Measurements from ENCODE around the gene ATG2B.

The ATG2B gene

DNA sequence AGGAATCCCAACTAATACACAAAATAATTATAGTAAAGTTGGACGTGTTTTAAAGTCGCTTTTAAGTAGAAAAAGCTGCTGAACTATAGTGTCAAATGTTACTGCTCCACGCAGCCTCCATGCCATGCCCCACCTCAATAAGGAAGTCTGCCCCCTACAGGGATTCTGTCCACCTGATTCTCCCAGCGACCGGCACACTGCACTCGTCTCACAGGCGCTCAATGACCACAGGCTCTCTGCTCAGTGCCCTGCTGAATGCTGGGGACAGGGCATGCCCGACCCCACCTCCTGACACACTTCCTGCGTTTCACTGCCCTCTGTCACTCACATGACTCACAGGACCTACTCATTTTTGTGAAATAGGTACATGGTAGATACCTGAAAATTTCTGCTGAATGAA, 58.2 kb downstream of the ATG2B start:
- no peak for DNase-seq

DNA sequence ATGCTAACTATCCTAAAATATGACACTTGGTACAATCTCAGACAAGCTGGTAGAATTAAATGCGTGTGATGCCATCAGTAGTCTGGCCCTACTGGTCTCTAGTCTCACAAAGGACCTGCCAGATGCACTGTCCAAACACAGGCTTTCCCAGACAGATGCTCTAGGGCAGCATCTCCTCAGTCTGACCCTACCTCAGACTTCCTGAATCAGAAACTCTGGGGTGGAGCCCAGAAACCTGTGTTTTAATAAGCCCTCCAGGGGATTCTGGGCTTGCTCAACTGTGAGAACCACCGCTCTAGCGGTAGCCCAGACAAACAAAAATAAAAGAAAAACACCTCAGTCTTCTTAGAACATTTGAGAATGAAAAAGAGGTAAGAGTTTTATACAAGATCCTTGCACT, 59.2 kb downstream of the ATG2B start:
- no peak for DNase-seq

- DNase-seq = no peak
Measured at GRCh38 chr14:96299441-96299840, 63.7 kb downstream of the ATG2B start.

GRCh38 chr14:96297997-96298515, 65.1 kb downstream of the ATG2B start:
- no peak for DNase-seq

- DNase-seq = no peak
Measured at GRCh38 chr14:96297000-96297399, 66.1 kb downstream of the ATG2B start.

DNA sequence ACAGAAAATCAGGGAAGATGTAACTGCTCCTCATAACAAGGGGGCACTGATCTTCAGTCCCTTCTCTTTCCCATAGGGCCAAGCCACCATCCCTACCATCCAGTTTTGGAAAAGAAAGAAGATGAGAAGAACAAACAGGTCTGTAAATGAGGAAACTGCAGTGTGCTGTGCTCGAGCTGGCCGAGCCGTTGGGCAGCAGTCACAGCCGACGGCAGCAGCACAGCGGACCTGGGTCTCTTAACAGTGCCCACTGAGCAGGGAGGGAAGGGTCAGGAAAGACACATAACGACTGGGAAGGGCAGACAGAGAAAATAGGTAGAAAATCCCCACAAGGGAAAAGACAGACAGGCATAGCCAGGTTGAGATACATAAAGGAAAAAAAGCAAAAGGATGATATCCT, 68.9 kb downstream of the ATG2B start:
- DNase-seq = no peak

DNA sequence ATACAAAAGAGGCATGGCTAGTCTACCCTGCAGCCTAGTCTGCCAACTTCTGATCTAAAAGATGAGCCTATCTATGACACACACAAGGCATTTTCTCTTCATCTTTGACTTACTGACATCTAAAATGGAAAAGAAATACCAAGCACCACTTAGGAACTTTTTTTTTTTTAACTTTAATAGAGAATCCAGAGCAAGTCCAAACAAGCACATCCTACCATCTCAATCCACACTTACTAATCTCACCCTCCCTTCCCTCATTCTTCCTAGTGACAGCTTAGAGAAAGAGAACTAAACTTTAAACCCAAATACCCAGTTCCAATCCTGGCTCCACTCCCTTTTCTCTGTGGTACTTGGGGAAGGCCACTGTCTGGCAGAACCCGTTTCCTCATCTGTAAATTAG, 75.3 kb downstream of the ATG2B start:
- DNase-seq = no peak

DNA sequence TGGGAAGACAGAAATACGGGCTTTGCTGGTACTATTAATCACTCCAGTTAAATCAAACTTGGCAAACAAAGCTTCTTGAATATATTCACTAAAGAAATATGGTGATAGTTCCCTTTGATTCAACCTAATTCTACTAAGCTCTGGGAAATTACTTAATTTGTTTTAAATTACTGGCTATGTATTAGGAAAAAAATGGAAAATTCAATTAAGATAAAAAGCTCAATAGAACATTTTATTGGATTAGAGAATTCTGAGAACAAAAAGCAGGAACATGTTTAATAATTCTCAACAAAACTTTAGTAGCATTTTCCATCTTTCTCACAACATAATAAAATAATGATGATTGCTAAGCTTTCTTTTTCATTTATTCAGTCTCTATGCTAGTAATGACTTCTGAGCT, 76.9 kb downstream of the ATG2B start:
- DNase-seq = no peak

DNA sequence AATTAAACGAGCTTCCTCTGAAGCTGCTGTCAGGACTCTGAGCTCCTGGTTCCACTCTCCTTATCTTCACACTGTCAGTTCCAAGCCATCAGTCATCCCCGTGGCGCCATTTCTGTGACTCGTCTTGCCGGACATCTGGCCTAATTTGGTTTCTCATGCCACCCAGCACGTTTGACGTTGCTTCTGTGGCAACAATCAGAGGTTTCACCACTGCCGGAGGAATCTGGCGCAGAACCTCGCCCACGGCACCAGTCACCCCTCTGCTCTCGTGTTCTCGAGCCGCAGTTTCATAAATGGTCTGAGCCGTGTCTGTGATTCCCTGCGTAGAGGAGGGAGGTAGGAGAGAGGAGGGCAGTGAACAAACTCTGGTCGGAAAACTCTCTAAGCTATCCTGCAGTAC, 77.5 kb downstream of the ATG2B start:
- DNase-seq = no peak

DNA sequence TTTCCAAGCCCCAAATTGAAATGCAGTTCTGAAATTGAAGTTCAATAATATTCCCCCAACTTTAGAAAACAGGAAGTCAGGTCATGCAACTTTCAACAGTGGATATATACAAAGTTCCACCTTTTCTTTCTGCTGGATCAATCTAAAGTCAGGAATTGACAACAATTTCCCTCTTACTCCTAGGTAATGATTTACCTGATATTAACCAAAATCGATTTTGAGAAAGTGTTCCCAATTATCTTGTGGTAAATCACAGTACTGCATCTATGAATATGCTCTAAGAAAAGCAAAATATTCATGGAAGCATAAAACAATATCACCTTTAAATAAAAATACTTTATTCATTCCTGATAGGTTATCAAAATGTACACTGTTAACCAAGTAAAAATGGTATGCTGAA, 78.7 kb downstream of the ATG2B start:
- no peak for DNase-seq

GRCh38 chr14:96284008-96284407, 79.1 kb downstream of the ATG2B start:
- no peak for DNase-seq

DNA sequence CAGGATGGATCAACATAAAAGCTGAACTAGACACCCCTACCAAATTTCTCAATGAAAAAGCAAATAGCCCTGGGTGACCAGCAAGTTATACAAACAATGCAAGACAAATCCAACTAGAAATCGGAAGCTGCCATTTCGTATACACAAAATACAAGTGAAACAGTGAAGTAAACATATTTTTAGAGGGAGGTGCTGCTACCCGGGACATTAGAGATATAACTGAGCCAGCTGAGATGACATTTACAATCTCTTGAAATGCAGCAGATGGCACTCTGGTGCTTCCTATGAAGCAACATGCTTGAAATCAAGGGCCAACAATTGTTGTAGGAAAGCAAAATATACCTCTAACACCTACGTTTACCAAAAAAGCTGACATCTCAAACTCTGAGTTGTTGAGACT, 81.7 kb downstream of the ATG2B start:
- DNase-seq = no peak

GRCh38 chr14:96280104-96280503, 83.0 kb downstream of the ATG2B start:
- no peak for DNase-seq

DNA sequence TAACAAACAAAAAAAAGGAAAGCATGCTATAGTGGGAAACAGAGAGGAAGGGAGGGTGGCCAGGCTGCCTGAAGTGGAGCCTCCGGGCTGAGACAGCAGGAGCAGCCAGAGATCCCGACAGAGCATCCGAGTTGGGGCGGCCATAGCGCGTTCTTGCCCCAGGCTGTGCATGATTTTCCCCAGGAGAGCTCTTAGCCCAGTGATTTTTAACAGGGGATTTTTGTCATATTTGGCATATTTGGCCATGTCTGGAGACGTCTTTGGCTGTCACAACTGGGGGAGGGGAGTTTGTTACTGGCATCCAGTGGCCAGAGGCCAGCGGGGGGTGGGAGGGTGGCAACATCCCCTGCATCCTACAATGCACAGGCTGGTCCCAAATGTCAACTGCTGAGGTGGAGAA, 83.6 kb downstream of the ATG2B start:
- no peak for DNase-seq

- DNase-seq = no peak
Measured at GRCh38 chr14:96277890-96278289, 85.3 kb downstream of the ATG2B start.

- peak; percentile 68 for DNase-seq
Measured at GRCh38 chr14:96275177-96276112, 87.7 kb downstream of the ATG2B start.

GRCh38 chr14:96274543-96274942, 88.6 kb downstream of the ATG2B start:
- no peak for DNase-seq

- no peak for DNase-seq
Measured at GRCh38 chr14:96274122-96274521, 89.0 kb downstream of the ATG2B start.

GRCh38 chr14:96273629-96274028, 89.5 kb downstream of the ATG2B start:
- DNase-seq = no peak

- no peak for DNase-seq
Measured at GRCh38 chr14:96272777-96273473, 90.2 kb downstream of the ATG2B start.

DNA sequence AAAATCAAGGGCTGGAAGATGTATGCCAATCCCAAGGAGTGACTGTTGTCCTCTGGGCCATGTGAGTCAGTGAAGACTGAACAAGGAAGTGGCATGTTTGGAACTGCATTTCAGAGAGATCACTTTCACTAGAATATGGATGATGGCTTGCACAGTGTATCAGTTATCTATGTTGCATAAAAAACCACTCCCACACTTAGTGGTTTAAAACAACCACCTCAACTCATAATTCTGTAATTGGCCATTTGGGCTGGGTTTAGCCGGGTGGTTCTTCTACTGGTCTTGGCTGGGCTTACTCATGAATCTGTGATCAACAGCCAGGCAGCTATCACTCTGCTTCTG, 91.7 kb downstream of the ATG2B start:
- DNase-seq = no peak

- DNase-seq = no peak
Measured at GRCh38 chr14:96270565-96271420, 92.3 kb downstream of the ATG2B start.

- no peak for DNase-seq
Measured at GRCh38 chr14:96269359-96269710, 93.8 kb downstream of the ATG2B start.

Measured in T-helper 9 cell (primary cell).